ENCODE measurements around the gene DSG3. TPM values are rescaled to one million over a fixed set of nuclear protein-coding genes. Genes with fewer than 3 reads are reported as not detected.

The DSG3 gene
- total and polyA plus RNA-seq, 10 of the 15 experiments (the other 5 are each of a cell fraction or from before 2014, with no cell fraction given), result 0.01 to 0.36 (median 0.30) TPM

- Histone ChIP-seq H3K4me1 (ENCODE audit: control insufficient read depth, insufficient read depth, low read length) (no peaks in the 10 kb centered on the region), H3K4me2 (ENCODE audit: control insufficient read depth, insufficient read depth) (no peak overlapping the region), H2AFZ (ENCODE audit: control insufficient read depth, low read depth, low read length) (no peak overlapping the region), H3K36me3 (ENCODE audit: control insufficient read depth in 2 of 2, insufficient read depth in 2 of 2, low read length in 1 of 2) (no peaks in the 10 kb centered on the region), H3K79me2 (ENCODE audit: control insufficient read depth, insufficient read depth, low read length) (no peaks in the 10 kb centered on the region), H3K4me3 (no peak overlapping the region), H3K27me3 (replicated peaks in 1 of 2; ENCODE audit: control insufficient read depth in 2 of 2, insufficient read depth in 2 of 2, low read length in 1 of 2) (no peaks in the 10 kb centered on the region; a peak in 1 of 4 replicates), H4K20me1 (ENCODE audit: control insufficient read depth, insufficient read depth) (no peaks in the 10 kb centered on the region), H3K9me3 (replicated peaks; ENCODE audit: control insufficient read depth, insufficient read depth, low read length) (no peaks in the 10 kb centered on the region; the same call in 2 of the 3 replicates), H3K27ac (ENCODE audit: control insufficient read depth, insufficient read depth) (no peak overlapping the region), H3K9ac (ENCODE audit: control insufficient read depth, insufficient read depth, low read length) (no peak overlapping the region)
- ATAC-seq (no peak), FAIRE-seq (no peak), DNase-seq (ENCODE audit: low read depth, low spot score) (no peak)
- in situ Hi-C loops (cut with MboI), result no loop called here
- BruUV-seq (replicated peaks), result no TSS peak
- ChIA-PET POLR2A (no interaction called here), RAD21 (ENCODE audit: unreplicated experiment) (interaction anchor here (1.0 kb wide), 1 partner anchor 72 kb away, joined by 3 read pairs; no protein-coding TSS in a partner anchor), CTCF (interaction anchor here (0.7 to 1.5 kb wide), 3 partner anchors 16 to 79 kb away, joined by 3 to 7 read pairs (median 4); no protein-coding TSS in a partner anchor), SMC1A (ENCODE audit: uncharacterized antibody, unreplicated experiment) (interaction anchor here (0.9 kb wide), 1 partner anchor 10 kb away, joined by 4 read pairs; no protein-coding TSS in a partner anchor)
- no peak for TF ChIP-seq E2F4 (IDR thresholded peaks at IDR 0.05; ENCODE audit: low read depth, low read length)
- no peak for TF ChIP-seq MLLT1 (IDR thresholded peaks at IDR 0.05)
- no peak for TF ChIP-seq BCLAF1 (IDR thresholded peaks at IDR 0.05)
- no peak for TF ChIP-seq ZBTB33 (IDR thresholded peaks at IDR 0.05)
- whole genome bisulfite sequencing (ENCODE audit: insufficient coverage, insufficient replicate concordance, low lambda C conversion rate, missing lambda C conversion rate), result 4% methylated on average over 1 of the region's 1 CpG
- intact Hi-C loops (cut with micrococcal nuclease; ENCODE audit: unreplicated experiment), result no loop called here
Measured at GRCh38 chr18:31484461-31484860, 36.9 kb downstream of the DSG3 start.

All from GM12878 (cell line).